PC-9 (cell line): ENCODE measurements around the gene PRDM16. TPM values are rescaled to one million over a fixed set of nuclear protein-coding genes. Genes with fewer than 3 reads are reported as not detected.

Experiments
- BruUV-seq: library from RNA; stranded (reverse); fragments of 400-500 nt; replicated peaks from 2 replicates; lab custom pipeline; 2021; lab: Mats Ljungman, UMichigan
- CTCF ChIA-PET: fragments of 300-600 bp; sonication (Branson Sonifier 250); formaldehyde crosslinking; loops from one replicate; lab custom pipeline; 2022; ENCODE audit warnings: antibody characterized with exemption; lab: Charles Lee
- POLR2A ChIA-PET: fragments of 300-600 bp; sonication (Branson Sonifier 250); formaldehyde crosslinking; loops from one replicate; lab custom pipeline; 2022; ENCODE audit warnings: antibody characterized with exemption; ENCODE audit not compliant: unreplicated experiment; lab: Charles Lee
- DNase-seq, 2 experiments: peaks; one replicate each; pipeline versions ENCODE4 v3.0.0 to v3.0.0-alpha.2; 2015 to 2022; ENCODE audit warnings: mixed read lengths in 1 of 2
- H2AFZ ChIP-seq: fragments of 200-600 bp; sonication (generic); 2 replicates; pipeline ENCODE4 v1.8.1; 2017; ENCODE audit warnings: antibody characterized with exemption
- H3F3A ChIP-seq: fragments of 200-600 bp; sonication (generic); 2 replicates; pipeline ENCODE4 v1.8.1; 2017; ENCODE audit warnings: antibody characterized with exemption, mild to moderate bottlenecking, low read depth; ENCODE audit not compliant: insufficient read depth
- H3K27ac ChIP-seq: fragments of 200-600 bp; sonication (generic); 2 replicates; pipeline ENCODE4 v1.6.1; 2016; ENCODE audit warnings: mixed run types
- H3K27me3 ChIP-seq: fragments of 200-600 bp; sonication (generic); 2 replicates; pipeline ENCODE4 v1.6.1; 2016; ENCODE audit warnings: low read depth, mixed run types; ENCODE audit not compliant: insufficient read depth
- H3K36me3 ChIP-seq: fragments of 200-600 bp; sonication (generic); 2 replicates; pipeline ENCODE4 v1.6.1; 2016; ENCODE audit warnings: low read depth, mixed run types
- H3K4me1 ChIP-seq: fragments of 200-600 bp; sonication (generic); replicated peaks from 2 replicates; pipeline ENCODE4 v1.6.1; 2016; ENCODE audit warnings: mixed run types; ENCODE audit not compliant: insufficient read depth
- H3K4me2 ChIP-seq: fragments of 200-600 bp; sonication (generic); 2 replicates; pipeline ENCODE4 v1.6.1; 2017; ENCODE audit warnings: mixed run types
- H3K4me3 ChIP-seq: fragments of 200-600 bp; sonication (generic); 2 replicates; pipeline ENCODE4 v1.6.1; 2016; ENCODE audit warnings: mixed run types
- H3K79me2 ChIP-seq: fragments of 200-600 bp; sonication (generic); 2 replicates; pipeline ENCODE4 v1.6.1; 2017; ENCODE audit warnings: low read depth, mixed run types
- H3K9me2 ChIP-seq: fragments of 200-600 bp; sonication (generic); 2 replicates; pipeline ENCODE4 v1.8.1; 2017; ENCODE audit warnings: mild to moderate bottlenecking; ENCODE audit not compliant: insufficient read depth
- H3K9me3 ChIP-seq: fragments of 200-600 bp; sonication (generic); 2 replicates; pipeline ENCODE4 v1.8.1; 2016; ENCODE audit warnings: low read depth; ENCODE audit not compliant: insufficient read depth
- H4K20me1 ChIP-seq: fragments of 200-600 bp; sonication (generic); 2 replicates; pipeline ENCODE4 v1.8.1; 2017; ENCODE audit not compliant: insufficient read depth
- EZH2 ChIP-seq: fragments of 200-600 bp; sonication (generic); IDR thresholded peaks from 2 replicates; pipeline ENCODE4 v1.8.0; 2017; ENCODE audit warnings: antibody characterized with exemption, low read depth
- intact Hi-C: fragments of 100-400 bp; cut with micrococcal nuclease; formaldehyde crosslinking; loops from one replicate; pipeline ENCODE4 v1.10.0; 2022; ENCODE audit not compliant: unreplicated experiment
- total RNA-seq: library from RNA; stranded (reverse); gene quantifications from 2 replicates; pipeline ENCODE4 v1.2.3, GENCODE V29; 2021
- TF ChIP-seq, protein P1 (sequence below): fragments of 200-600 bp; sonication (generic); conservative IDR thresholded peaks from 2 replicates; pipeline ENCODE4 v1.6.1; 2017; ENCODE audit warnings: mixed run types, antibody characterized with exemption, mild to moderate bottlenecking, moderate library complexity

Gene PRDM16
- total RNA-seq, 1 experiment from 2014 or later, result not detected

DNA sequence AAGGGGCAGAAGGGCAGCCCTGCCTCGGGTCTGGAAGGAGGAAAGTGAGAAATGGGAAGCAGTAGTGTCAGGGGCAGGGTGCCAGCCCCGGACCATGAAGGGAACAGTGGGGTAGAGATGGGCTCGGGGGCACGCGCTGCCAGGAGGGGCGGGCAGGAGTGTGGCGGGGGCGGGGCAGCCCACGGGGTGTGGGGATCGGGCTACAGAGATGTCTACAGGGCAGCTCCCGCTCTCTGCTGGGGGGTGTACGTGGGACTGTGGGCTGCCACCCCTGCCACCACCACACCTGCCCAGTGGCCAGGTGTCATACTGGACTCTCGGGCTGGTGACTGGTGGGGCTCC lies 392.9 kb downstream of the PRDM16 start:
- CTCF ChIA-PET, result no interaction called here

DNA sequence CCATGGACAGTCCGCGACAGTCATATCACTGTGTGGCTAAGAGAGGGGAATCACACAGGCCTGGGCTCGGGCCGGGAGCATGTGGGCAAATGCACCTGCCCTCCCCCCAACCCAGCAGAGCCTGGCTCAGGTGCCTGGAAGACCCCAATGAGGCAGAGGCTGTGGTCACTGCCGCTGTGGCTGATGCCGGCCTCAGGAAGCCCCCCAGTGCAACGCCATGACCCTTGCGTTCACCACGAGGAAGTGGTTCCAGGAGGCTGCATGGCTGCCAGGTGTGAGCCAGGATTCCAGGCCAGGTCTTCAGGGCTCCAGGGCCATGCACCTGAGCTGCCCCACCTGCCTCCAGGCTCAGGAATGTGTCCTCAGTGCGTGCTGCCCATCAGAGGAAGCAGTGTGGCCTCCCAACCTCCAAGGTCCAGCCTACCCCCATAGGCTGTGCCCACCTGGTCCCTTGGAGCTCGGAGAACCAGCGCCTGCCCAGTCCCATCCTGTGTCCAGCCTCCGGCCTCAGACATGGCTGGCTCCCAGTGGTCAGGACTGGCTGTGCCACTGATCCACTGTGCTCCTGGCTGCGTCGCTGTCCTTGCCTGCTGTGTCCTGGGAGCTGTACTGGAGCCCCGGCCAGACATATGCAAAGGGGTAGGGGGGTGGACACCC lies 393.5 kb downstream of the PRDM16 start:
- TF ChIP-seq, protein P1, sequence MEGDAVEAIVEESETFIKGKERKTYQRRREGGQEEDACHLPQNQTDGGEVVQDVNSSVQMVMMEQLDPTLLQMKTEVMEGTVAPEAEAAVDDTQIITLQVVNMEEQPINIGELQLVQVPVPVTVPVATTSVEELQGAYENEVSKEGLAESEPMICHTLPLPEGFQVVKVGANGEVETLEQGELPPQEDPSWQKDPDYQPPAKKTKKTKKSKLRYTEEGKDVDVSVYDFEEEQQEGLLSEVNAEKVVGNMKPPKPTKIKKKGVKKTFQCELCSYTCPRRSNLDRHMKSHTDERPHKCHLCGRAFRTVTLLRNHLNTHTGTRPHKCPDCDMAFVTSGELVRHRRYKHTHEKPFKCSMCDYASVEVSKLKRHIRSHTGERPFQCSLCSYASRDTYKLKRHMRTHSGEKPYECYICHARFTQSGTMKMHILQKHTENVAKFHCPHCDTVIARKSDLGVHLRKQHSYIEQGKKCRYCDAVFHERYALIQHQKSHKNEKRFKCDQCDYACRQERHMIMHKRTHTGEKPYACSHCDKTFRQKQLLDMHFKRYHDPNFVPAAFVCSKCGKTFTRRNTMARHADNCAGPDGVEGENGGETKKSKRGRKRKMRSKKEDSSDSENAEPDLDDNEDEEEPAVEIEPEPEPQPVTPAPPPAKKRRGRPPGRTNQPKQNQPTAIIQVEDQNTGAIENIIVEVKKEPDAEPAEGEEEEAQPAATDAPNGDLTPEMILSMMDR, result no peak
- TF ChIP-seq EZH2, result no peak

More for the DNA sequence above, 392.9 kb downstream of the PRDM16 start:
- Histone ChIP-seq H3F3A (peaks cover 20% of the 10 kb centered on the region; the same call in 1 of the 2 replicates), H3K27me3 (no peaks in the 10 kb centered on the region), H3K4me2 (no peak overlapping the region), H3K27ac (no peak overlapping the region), H2AFZ (no peak overlapping the region), H3K9me3 (no peaks in the 10 kb centered on the region), H3K4me3 (no peak overlapping the region), H4K20me1 (peaks cover 13% of the 10 kb centered on the region; the same call in 1 of the 2 replicates), H3K9me2 (no peaks in the 10 kb centered on the region), H3K36me3 (no peaks in the 10 kb centered on the region), H3K79me2 (no peaks in the 10 kb centered on the region), H3K4me1 (peaks cover 14% of the 10 kb centered on the region)
- intact Hi-C loops, result loop anchor here (2.0 to 5.0 kb wide), 2 partner anchors 21 to 80 kb away; no protein-coding TSS in a partner anchor
- DNase-seq, result no peak
- no TSS peak for BruUV-seq
- no peak for TF ChIP-seq EZH2
- TF ChIP-seq, protein P1, result no peak
- POLR2A ChIA-PET, result no interaction called here

DNA sequence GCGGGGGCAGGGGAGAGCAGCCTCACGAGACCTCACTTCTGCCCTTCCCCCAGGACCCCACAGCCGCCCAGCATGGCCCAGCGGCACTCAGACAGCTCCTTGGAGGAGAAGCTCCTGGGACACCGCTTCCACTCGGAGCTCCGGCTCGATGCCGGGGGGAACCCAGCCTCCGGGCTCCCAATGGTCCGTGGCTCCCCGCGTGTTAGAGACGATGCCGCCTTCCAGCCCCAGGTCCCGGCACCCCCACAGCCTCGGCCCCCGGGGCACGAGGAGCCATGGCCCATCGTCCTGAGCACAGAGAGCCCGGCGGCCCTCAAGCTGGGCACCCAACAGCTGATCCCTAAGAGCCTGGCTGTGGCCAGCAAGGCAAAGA lies 394.0 kb downstream of the PRDM16 start:
- no TSS peak for BruUV-seq
- peaks cover 13% of the 10 kb centered on the region; the same call in 1 of the 2 replicates for H4K20me1 ChIP-seq
- H3K4me3 ChIP-seq, result no peak overlapping the region
- no peak overlapping the region for H2AFZ ChIP-seq
- peaks cover 20% of the 10 kb centered on the region; the same call in 1 of the 2 replicates for H3F3A ChIP-seq
- peak in 1 of 2 experiments; percentile 12 for DNase-seq
- H3K27ac ChIP-seq, result no peak overlapping the region
- intact Hi-C loops, result loop anchor here (5.0 kb wide), 1 partner anchor 79 kb away; no protein-coding TSS in a partner anchor
- no peaks in the 10 kb centered on the region for H3K9me2 ChIP-seq
- no peaks in the 10 kb centered on the region for H3K79me2 ChIP-seq
- H3K36me3 ChIP-seq, result no peaks in the 10 kb centered on the region
- no peaks in the 10 kb centered on the region for H3K27me3 ChIP-seq
- TF ChIP-seq EZH2, result no peak
- TF ChIP-seq, protein P1, result no peak
- no peak overlapping the region for H3K4me2 ChIP-seq
- H3K9me3 ChIP-seq, result no peaks in the 10 kb centered on the region
- ChIA-PET POLR2A (no interaction called here), CTCF (interaction anchor here (0.5 kb wide), 1 partner anchor 114 kb away, joined by 3 read pairs; no protein-coding TSS in a partner anchor)
- peaks cover 14% of the 10 kb centered on the region for H3K4me1 ChIP-seq

More for the DNA sequence above, 393.5 kb downstream of the PRDM16 start:
- H4K20me1 ChIP-seq, result peaks cover 13% of the 10 kb centered on the region; the same call in 1 of the 2 replicates
- H3K9me3 ChIP-seq, result no peaks in the 10 kb centered on the region
- no peak overlapping the region for H3K4me3 ChIP-seq
- no peak overlapping the region for H2AFZ ChIP-seq
- no peaks in the 10 kb centered on the region for H3K9me2 ChIP-seq
- CTCF ChIA-PET, result interaction anchor here (0.5 kb wide), 1 partner anchor 114 kb away, joined by 3 read pairs; no protein-coding TSS in a partner anchor
- intact Hi-C loops, result loop anchor here (5.0 kb wide), 1 partner anchor 80 kb away; no protein-coding TSS in a partner anchor
- POLR2A ChIA-PET, result no interaction called here
- H3K36me3 ChIP-seq, result no peaks in the 10 kb centered on the region
- H3K4me1 ChIP-seq, result peaks cover 14% of the 10 kb centered on the region
- H3K27me3 ChIP-seq, result no peaks in the 10 kb centered on the region
- BruUV-seq, result no TSS peak
- peaks cover 20% of the 10 kb centered on the region; the same call in 1 of the 2 replicates for H3F3A ChIP-seq
- no peak for DNase-seq
- no peak overlapping the region for H3K27ac ChIP-seq
- H3K79me2 ChIP-seq, result no peaks in the 10 kb centered on the region
- H3K4me2 ChIP-seq, result no peak overlapping the region
